Measurements from ENCODE around the gene PYGB.
A peak's percentile ranks its signal among the peaks of the same experiment; 100 is the strongest.
"Not testable (repeated sequence)": the region's sequence is repeated elsewhere in the genome, so short reads cannot be mapped to it uniquely, and the experiment has no call there.

Gene PYGB

DNA sequence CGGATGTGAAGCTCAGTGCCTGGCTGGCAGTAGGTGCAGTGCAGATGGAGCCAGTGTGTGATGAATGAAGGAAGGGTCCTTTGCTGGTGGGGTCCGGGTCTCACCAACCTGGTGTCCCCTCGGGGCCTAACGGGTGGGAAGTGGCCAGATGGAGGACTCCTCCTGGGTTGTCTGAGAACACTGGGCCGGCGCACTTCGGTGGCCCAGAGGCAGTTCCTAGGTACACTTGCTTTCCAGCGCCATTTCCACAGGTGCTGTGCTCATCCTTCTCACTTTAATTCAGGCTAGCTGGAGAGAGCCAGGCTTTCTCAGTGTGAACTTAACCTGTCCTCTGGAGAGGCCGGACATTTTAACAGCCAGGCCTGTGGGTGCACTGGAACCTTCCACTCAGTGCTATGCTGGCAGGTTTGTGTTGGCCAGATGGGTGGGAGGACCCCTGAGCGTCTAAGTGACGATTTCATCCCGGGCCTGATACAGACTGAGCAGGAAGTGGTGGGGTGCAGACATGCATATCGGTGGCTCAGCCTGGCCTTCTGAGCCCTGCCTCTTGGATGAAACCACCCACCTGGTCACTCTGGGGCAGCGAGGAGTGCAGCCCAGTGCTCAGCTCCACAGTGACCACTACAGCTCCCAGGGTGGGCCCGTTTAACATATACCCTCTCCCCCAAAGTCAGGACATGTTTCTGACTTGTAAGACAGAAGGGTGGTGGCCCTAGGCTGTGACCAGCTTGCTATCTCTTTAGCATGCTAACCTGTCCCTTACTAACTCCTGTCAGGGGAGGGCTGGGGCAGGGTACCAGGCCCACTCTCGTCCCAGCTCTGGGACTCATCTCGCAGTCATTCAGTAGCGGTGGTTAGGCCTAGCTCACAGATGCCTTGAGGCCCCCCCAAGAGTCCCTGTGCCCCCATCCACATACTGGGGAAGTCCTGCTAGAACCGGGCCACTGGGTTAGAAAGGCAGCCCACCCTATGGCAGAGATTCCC lies 8.2 kb upstream of the PYGB start:
- no peak for TF ChIP-seq Cebpa-rat (IDR thresholded peaks at IDR 0.05)

DNA sequence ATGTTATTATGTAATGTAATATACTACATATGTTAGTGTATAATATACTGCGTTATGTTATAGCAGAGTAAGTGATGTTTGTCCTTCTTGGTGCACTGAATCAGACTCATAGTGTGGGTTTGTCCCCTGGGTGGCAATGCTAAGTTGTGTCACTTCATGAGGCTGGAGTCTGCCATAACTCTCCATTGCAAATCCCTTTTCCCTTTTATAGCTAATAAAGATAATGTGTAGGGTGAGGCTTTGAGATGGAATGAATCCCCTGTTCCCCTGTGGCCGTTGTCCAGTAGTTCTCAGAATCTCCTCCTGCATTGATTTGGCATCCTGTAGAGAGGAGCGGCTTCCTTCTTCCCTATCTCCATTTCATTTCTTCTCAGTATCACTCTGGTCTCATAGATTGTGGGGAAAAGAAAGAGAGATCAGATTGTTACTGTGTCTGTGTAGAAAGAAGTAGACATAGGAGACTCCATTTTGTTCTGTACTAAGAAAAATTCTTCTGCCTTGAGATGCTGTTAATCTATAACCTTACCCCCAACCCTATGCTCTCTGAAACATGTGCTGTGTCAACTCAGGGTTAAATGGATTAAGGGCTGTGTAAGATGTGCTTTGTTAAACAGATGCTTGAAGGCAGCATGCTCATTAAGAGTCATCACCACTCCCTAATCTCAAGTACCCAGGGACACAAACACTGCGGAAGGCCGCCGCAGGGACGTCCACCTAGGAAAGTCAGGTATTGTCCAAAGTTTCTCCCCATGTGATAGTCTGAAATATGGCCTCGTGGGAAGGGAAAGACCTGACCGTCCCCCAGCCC lies 6.8 kb upstream of the PYGB start:
- Histone ChIP-seq H3K27me3 (peaks cover 0 to 16% (median 9%) of the 10 kb centered on the region in 11 experiments; a peak in 10 of 22 replicates), H3K4me2 (peak overlapping the region in 8 of 11 experiments; percentile 12 to 87 (median 31); a peak in 8 of 22 replicates), H3K4me1 (peaks cover 47 to 60% (median 53%) of the 10 kb centered on the region in 10 experiments)
- H4K20me1 ChIP-seq; H3K4me3 ChIP-seq; H3K9me3 ChIP-seq (replicated peaks in 1 of 11); H3K36me3 ChIP-seq; H3K9ac ChIP-seq; H3K27ac ChIP-seq: not testable (repeated sequence)

More for the DNA sequence above, 8.2 kb upstream of the PYGB start:
- H3K9me3 ChIP-seq (replicated peaks in 1 of 11): peaks cover 0 to 7% (median 0%) of the 10 kb centered on the region in 11 experiments; a peak in 4 of 22 replicates
- peak overlapping the region; percentile 56 to 85 (median 75); a peak in 21 of 22 replicates for H3K4me2 ChIP-seq
- no peak overlapping the region; a peak in 1 of 22 replicates for H3K9ac ChIP-seq
- no peak overlapping the region for H3K4me3 ChIP-seq
- H4K20me1 ChIP-seq: no peaks in the 10 kb centered on the region
- peak overlapping the region in 6 of 11 experiments; percentile 17 to 53 (median 42); a peak in 8 of 22 replicates for H3K27ac ChIP-seq
- H3K27me3 ChIP-seq: peaks cover 0 to 16% (median 9%) of the 10 kb centered on the region in 11 experiments; a peak in 10 of 22 replicates
- peaks cover 47 to 60% (median 53%) of the 10 kb centered on the region in 10 experiments for H3K4me1 ChIP-seq
- H3K36me3 ChIP-seq: no peaks in the 10 kb centered on the region

DNA sequence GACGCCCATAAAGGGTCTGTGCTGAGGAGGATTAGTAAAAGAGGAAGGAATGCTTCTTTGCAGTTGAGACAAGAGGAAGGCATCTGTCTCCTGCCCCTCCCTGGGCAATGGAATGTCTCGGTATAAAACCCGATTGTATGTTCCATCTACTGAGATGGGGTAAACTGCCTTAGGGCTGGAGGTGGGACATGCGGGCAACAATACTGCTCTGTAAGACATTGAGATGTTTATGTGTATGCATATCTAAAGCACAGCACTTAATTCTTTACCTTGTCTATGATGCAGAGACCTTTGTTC lies 6.3 kb upstream of the PYGB start:
- H3K4me2 ChIP-seq: peak overlapping the region in 10 of 11 experiments; percentile 12 to 87 (median 33); a peak in 10 of 22 replicates
- not testable (repeated sequence) for H3K4me3 ChIP-seq; H3K9ac ChIP-seq; H3K27ac ChIP-seq; H3K9me3 ChIP-seq (replicated peaks in 1 of 11); H4K20me1 ChIP-seq; H3K36me3 ChIP-seq
- peaks cover 49 to 63% (median 59%) of the 10 kb centered on the region in 10 experiments for H3K4me1 ChIP-seq
- peaks cover 0 to 16% (median 9%) of the 10 kb centered on the region in 11 experiments; a peak in 10 of 22 replicates for H3K27me3 ChIP-seq

DNA sequence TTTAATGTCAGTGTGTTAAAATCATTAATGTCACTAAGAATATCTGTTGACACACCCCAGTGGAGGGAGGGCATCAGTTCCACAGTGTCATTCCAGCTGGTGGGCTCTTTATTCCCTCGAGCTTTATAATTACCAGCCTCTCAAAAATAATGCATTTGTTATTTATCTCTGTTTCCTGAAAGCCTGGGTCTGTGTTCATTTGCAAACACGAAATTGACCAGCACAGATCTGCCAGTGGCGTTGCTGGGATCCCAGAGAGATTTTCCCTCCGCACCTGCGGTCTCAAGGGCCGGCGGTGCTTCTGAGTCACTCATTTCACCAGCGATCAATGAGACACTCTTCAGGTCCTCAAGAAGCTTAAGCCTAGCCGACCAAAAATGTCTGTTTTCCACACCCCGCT lies 5.7 kb upstream of the PYGB start:
- Histone ChIP-seq H3K27ac (no peak overlapping the region), H3K27me3 (peaks cover 0 to 16% (median 9%) of the 10 kb centered on the region in 11 experiments; a peak in 11 of 22 replicates), H3K36me3 (no peaks in the 10 kb centered on the region), H3K4me3 (no peak overlapping the region), H3K9me3 (replicated peaks in 1 of 11) (peaks cover 0 to 7% (median 0%) of the 10 kb centered on the region in 11 experiments; a peak in 4 of 22 replicates), H3K9ac (no peak overlapping the region), H3K4me1 (peaks cover 49 to 66% (median 62%) of the 10 kb centered on the region in 10 experiments), H4K20me1 (no peaks in the 10 kb centered on the region; a peak in 1 of 22 replicates), H3K4me2 (peak overlapping the region; percentile 0 to 87 (median 64); a peak in 18 of 22 replicates)
- TF ChIP-seq Cebpa-rat (IDR thresholded peaks at IDR 0.05): no peak

DNA sequence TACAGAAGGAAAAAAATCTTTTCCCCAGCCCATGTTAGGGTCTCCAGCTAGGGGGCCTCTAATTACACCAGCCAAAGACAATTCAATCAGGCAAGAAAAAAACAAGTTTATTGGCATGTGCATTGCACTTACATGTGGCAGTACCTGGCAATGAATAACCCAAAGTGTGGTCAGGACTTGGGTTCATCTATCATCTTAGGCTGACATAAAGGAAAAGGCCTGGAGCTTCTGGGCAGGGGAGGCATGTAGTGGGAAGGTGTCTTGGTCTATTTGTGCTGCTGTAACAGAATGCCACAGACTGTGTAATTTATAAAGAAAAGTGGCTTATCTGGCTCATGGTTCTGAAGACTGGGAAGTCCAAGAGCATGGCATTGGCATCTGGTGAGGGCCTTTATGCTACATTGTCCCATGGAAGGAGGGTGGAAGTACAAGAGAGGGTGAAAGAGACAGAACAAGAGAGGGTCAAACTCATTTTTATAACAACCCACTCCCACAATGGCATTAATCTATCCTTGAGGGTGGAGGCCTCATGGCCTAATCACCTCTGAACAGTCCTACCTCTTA lies 4.4 kb upstream of the PYGB start:
- no peak for TF ChIP-seq Cebpa-rat (IDR thresholded peaks at IDR 0.05)
- Histone ChIP-seq H3K27me3 (peaks cover 0 to 17% (median 11%) of the 10 kb centered on the region in 11 experiments; a peak in 11 of 22 replicates), H3K9ac (no peak overlapping the region), H3K36me3 (no peaks in the 10 kb centered on the region), H3K4me3 (no peak overlapping the region), H3K27ac (no peak overlapping the region), H3K4me2 (no peak overlapping the region), H3K9me3 (replicated peaks in 1 of 11) (peaks cover 0 to 7% (median 0%) of the 10 kb centered on the region in 11 experiments; a peak in 4 of 22 replicates), H3K4me1 (peaks cover 36 to 60% (median 54%) of the 10 kb centered on the region in 10 experiments), H4K20me1 (peaks cover 0 to 4% (median under 1%) of the 10 kb centered on the region in 11 experiments; a peak in 6 of 22 replicates)

DNA sequence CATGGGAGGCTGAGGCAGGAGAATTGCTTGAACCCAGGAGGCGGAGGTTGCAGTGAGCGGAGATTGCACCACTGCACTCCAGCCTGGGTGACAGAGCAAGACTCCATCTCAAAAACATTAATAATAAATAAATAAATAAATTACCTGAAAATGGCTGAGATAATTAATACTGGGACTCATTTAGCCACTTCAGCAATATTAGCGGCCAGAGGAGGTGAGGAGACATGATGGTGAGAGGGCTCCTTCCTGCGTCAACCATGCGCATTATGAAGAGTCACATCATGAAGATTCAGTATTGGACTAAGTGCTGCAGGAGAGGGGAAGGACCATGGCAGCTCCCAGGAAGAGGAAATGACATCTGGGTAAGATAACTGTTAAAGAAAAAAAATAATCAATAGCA lies 2.9 kb upstream of the PYGB start:
- Histone ChIP-seq H4K20me1 (peaks cover 0 to 19% (median 15%) of the 10 kb centered on the region in 11 experiments; a peak in 12 of 22 replicates), H3K4me2 (no peak overlapping the region), H3K36me3 (0 out of 22 replicates have a peak, but pooled peaks cover 0 to 2% (median 0%) of the 10 kb centered on the region in 11 experiments), H3K27ac (no peak overlapping the region), H3K27me3 (peaks cover 0 to 17% (median 11%) of the 10 kb centered on the region in 11 experiments; a peak in 11 of 22 replicates), H3K9ac (no peak overlapping the region), H3K9me3 (replicated peaks in 1 of 11) (peaks cover 0 to 7% (median 0%) of the 10 kb centered on the region in 11 experiments; a peak in 4 of 22 replicates), H3K4me3 (no peak overlapping the region), H3K4me1 (peaks cover 32 to 57% (median 48%) of the 10 kb centered on the region in 10 experiments)
- TF ChIP-seq Cebpa-rat (IDR thresholded peaks at IDR 0.05): no peak

DNA sequence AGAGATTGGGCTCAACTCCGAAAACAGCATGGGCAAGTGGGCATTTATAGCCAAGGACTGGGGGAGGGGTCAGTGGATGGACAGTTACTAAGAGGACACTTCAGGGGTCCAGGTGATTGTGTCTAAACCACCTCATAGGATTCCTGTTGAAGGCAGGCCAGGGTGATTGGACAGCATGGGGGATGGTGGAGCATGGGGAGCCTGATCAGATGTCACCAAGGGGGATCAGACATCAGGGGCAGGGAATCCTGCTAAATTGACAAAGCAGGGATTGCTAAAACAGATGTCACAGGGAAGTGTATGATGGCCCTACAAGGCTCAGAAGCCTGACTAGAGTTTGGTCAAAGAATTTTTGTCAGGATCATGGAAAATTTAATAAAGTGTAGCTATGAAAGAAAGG lies 2.4 kb upstream of the PYGB start:
- Histone ChIP-seq H3K27ac (no peak overlapping the region), H3K9me3 (replicated peaks in 1 of 11) (peaks cover 0 to 7% (median 0%) of the 10 kb centered on the region in 11 experiments; a peak in 4 of 22 replicates), H3K4me1 (peaks cover 33 to 59% (median 51%) of the 10 kb centered on the region in 10 experiments), H3K9ac (no peak overlapping the region), H3K27me3 (peaks cover 0 to 17% (median 11%) of the 10 kb centered on the region in 11 experiments; a peak in 11 of 22 replicates), H3K36me3 (peaks cover 0 to 7% (median 0%) of the 10 kb centered on the region in 11 experiments; a peak in 2 of 22 replicates), H3K4me3 (no peak overlapping the region), H3K4me2 (no peak overlapping the region), H4K20me1 (peaks cover 0 to 23% (median 20%) of the 10 kb centered on the region in 11 experiments; a peak in 13 of 22 replicates)
- no peak for TF ChIP-seq Cebpa-rat (IDR thresholded peaks at IDR 0.05)
